H1 (cell line): ENCODE measurements around the gene RASD1. TPM values are rescaled to one million over a fixed set of nuclear protein-coding genes. Genes with fewer than 3 reads are reported as not detected.

Source experiments
- CTCF ChIA-PET: fragments of 300-600 bp; sonication (Branson Sonifier 250); formaldehyde crosslinking; loops from one replicate; lab custom pipeline; 2021; ENCODE audit not compliant: partially characterized antibody; lab: Charles Lee
- POLR2A ChIA-PET: fragments of 300-600 bp; sonication (Branson Sonifier 250); formaldehyde crosslinking; loops from one replicate; lab custom pipeline; 2021; ENCODE audit warnings: inconsistent platforms; ENCODE audit not compliant: partially characterized antibody; lab: Charles Lee
- DNase-seq, 2 experiments: peaks; one replicate each; pipeline versions ENCODE4 v3.0.0 to v3.0.0-alpha.2; 2010 to 2022; ENCODE audit warnings: low spot score in 2 of 2, low read depth in 1 of 2, mixed read lengths in 1 of 2
- FAIRE-seq: peaks from 2 replicates; lab custom pipeline; 2011; peaks lifted over from hg19 to GRCh38; lab: Jason Lieb, UNC
- H2AFZ ChIP-seq: 2 replicates; pipeline ENCODE4 v1.8.1; 2012; ENCODE audit warnings: low read length, inconsistent platforms
- H2AK5ac ChIP-seq: 2 replicates; pipeline ENCODE4 v1.6.1; 2013; ENCODE audit warnings: low read depth, low read length
- H2BK120ac ChIP-seq: replicated peaks from 2 replicates; pipeline ENCODE3; 2013; ENCODE audit warnings: low read depth, low read length, inconsistent platforms
- H2BK12ac ChIP-seq: 2 replicates; pipeline ENCODE4 v1.6.1; 2013; ENCODE audit warnings: low read depth, low read length
- H2BK15ac ChIP-seq: 2 replicates; pipeline ENCODE4 v1.6.1; 2013; ENCODE audit warnings: low read length
- H2BK20ac ChIP-seq: 2 replicates; pipeline ENCODE4 v1.6.1; 2013; ENCODE audit warnings: low read length
- H2BK5ac ChIP-seq: 2 replicates; pipeline ENCODE4 v1.6.1; 2013; ENCODE audit warnings: low read depth, low read length
- H3K14ac ChIP-seq: 2 replicates; pipeline ENCODE4 v1.6.1; 2013; ENCODE audit warnings: inconsistent platforms; ENCODE audit not compliant: insufficient read length
- H3K18ac ChIP-seq: 2 replicates; pipeline ENCODE4 v1.6.1; 2013; ENCODE audit warnings: low read length; ENCODE audit errors: extremely low read depth
- H3K23ac ChIP-seq: 2 replicates; pipeline ENCODE4 v1.6.1; 2013; ENCODE audit warnings: inconsistent platforms; ENCODE audit not compliant: insufficient read length
- H3K23me2 ChIP-seq: 2 replicates; pipeline ENCODE4 v1.6.1; 2013; ENCODE audit warnings: low read depth, low read length
- H3K27ac ChIP-seq: 2 replicates; pipeline ENCODE4 v1.6.1; 2011; ENCODE audit warnings: low read depth, low read length, inconsistent platforms
- H3K27me3 ChIP-seq, 4 experiments: replicated peaks in 1 of 4; 1 replicate in 1 of 4; 2 replicates in 3 of 4; pipeline versions ENCODE4 v1.6.1 to v1.8.1; 2011 to 2013; ENCODE audit warnings: low read length in 3 of 4, mild to moderate bottlenecking in 3 of 4, inconsistent platforms in 2 of 4, mixed read lengths in 2 of 4, moderate library complexity in 1 of 4; ENCODE audit not compliant: control insufficient read depth in 3 of 4, insufficient read depth in 3 of 4; ENCODE audit errors: extremely low read depth in 1 of 4
- H3K36me3 ChIP-seq, 4 experiments: 2 replicates each; pipeline versions ENCODE4 v1.6.1 to v1.8.1; 2011 to 2013; ENCODE audit warnings: mild to moderate bottlenecking in 4 of 4, low read length in 3 of 4, moderate library complexity in 2 of 4, control low read depth in 1 of 4, inconsistent platforms in 1 of 4; ENCODE audit not compliant: insufficient read depth in 4 of 4, control insufficient read depth in 2 of 4
- H3K4ac ChIP-seq: replicated peaks from 2 replicates; pipeline ENCODE3; 2013; ENCODE audit warnings: low read length, low read depth, mixed read lengths, inconsistent platforms; ENCODE audit not compliant: insufficient read length
- H3K4me1 ChIP-seq, 4 experiments: replicated peaks in 1 of 4; 1 replicate in 1 of 4; 2 replicates in 3 of 4; pipeline versions ENCODE4 v1.6.1 to v1.8.1; 2011 to 2013; ENCODE audit warnings: low read length in 3 of 4, inconsistent platforms in 2 of 4, mixed read lengths in 1 of 4; ENCODE audit not compliant: insufficient read depth in 4 of 4, control insufficient read depth in 3 of 4
- H3K4me2 ChIP-seq, 2 experiments: 2 replicates each; pipeline versions ENCODE4 v1.6.1 to v1.8.1; 2011 to 2013; ENCODE audit warnings: low read depth in 2 of 2, low read length in 2 of 2, control low read depth in 1 of 2, inconsistent platforms in 1 of 2, mild to moderate bottlenecking in 1 of 2; ENCODE audit not compliant: insufficient read depth in 1 of 2
- H3K4me3 ChIP-seq, 4 experiments: fragments of 200-600, 300-600 bp in 1 of 4; sonication (generic), shearing (Covaris generic), sonication (Bioruptor Twin) in 1 of 4; 2 replicates each; pipeline versions ENCODE4 v1.5.1 to v1.8.1; 2011 to 2016; ENCODE audit warnings: low read length in 4 of 4, low read depth in 3 of 4, control low read depth in 2 of 4, inconsistent platforms in 2 of 4, mild to moderate bottlenecking in 2 of 4, mixed read lengths in 1 of 4, moderate library complexity in 1 of 4; ENCODE audit not compliant: insufficient read depth in 2 of 4; ENCODE audit errors: extremely low read depth in 1 of 4
- H3K56ac ChIP-seq: replicated peaks from 2 replicates; pipeline ENCODE3; 2013; ENCODE audit warnings: low read depth, mild to moderate bottlenecking, mixed read lengths, low read length, inconsistent platforms; ENCODE audit not compliant: insufficient read length
- H3K79me1 ChIP-seq: 2 replicates; pipeline ENCODE4 v1.6.1; 2013; ENCODE audit warnings: low read depth, low read length, control low read depth
- H3K79me2 ChIP-seq, 2 experiments: 2 replicates each; pipeline versions ENCODE4 v1.6.1 to v1.8.1; 2012 to 2013; ENCODE audit warnings: low read length in 2 of 2, mild to moderate bottlenecking in 2 of 2, inconsistent platforms in 1 of 2; ENCODE audit not compliant: insufficient read depth in 2 of 2, control insufficient read depth in 1 of 2
- H3K9ac ChIP-seq, 4 experiments: replicated peaks in 1 of 4; 1 replicate in 1 of 4; 2 replicates in 3 of 4; pipeline versions ENCODE4 v1.6.1 to v1.8.1; 2011 to 2013; ENCODE audit warnings: low read depth in 3 of 4, low read length in 3 of 4, control low read depth in 2 of 4, mild to moderate bottlenecking in 2 of 4, moderate library complexity in 2 of 4, inconsistent platforms in 1 of 4; ENCODE audit errors: extremely low read depth in 1 of 4
- H3K9me3 ChIP-seq, 2 experiments: 2 replicates each; pipeline versions ENCODE4 v1.6.1 to v1.8.1; 2012 to 2013; ENCODE audit warnings: mild to moderate bottlenecking in 2 of 2, moderate library complexity in 2 of 2, control low read depth in 1 of 2, inconsistent platforms in 1 of 2, low read depth in 1 of 2, low read length in 1 of 2, mixed read lengths in 1 of 2; ENCODE audit not compliant: insufficient read depth in 2 of 2
- H4K20me1 ChIP-seq, 2 experiments: replicated peaks in 1 of 2; 2 replicates each; pipeline versions ENCODE3 to v1.8.1; 2011 to 2013; ENCODE audit warnings: inconsistent platforms in 2 of 2, low read length in 2 of 2, mild to moderate bottlenecking in 1 of 2; ENCODE audit not compliant: insufficient read depth in 2 of 2, control insufficient read depth in 1 of 2
- H4K5ac ChIP-seq: 2 replicates; pipeline ENCODE4 v1.6.1; 2013; ENCODE audit warnings: low read length, low read depth, mixed read lengths, inconsistent platforms; ENCODE audit not compliant: insufficient read length
- H4K8ac ChIP-seq: 2 replicates; pipeline ENCODE4 v1.8.0; 2013; ENCODE audit warnings: mild to moderate bottlenecking, moderate library complexity, low read length, inconsistent platforms; ENCODE audit not compliant: insufficient read depth; ENCODE audit errors: extremely low read depth
- H4K91ac ChIP-seq: replicated peaks from 2 replicates; pipeline ENCODE3; 2013; ENCODE audit warnings: low read length, mixed read lengths, inconsistent platforms; ENCODE audit not compliant: insufficient read length
- GABPA ChIP-seq: IDR thresholded peaks from 2 replicates; pipeline ENCODE4 v1.6.1; 2011; ENCODE audit warnings: mild to moderate bottlenecking, low read length, moderate library complexity, borderline replicate concordance; ENCODE audit not compliant: insufficient read depth
- KDM5A ChIP-seq: fragments of 200-600 bp; IDR thresholded peaks from 2 replicates; pipeline ENCODE4 v1.7.1; 2012; ENCODE audit warnings: mild to moderate bottlenecking, low read length, inconsistent platforms, mixed read lengths
- RFX5 ChIP-seq: IDR thresholded peaks from 2 replicates; pipeline ENCODE4 v1.6.1; 2011; ENCODE audit warnings: low read depth, low read length, improper control_type of control experiment, borderline replicate concordance
- YY1 ChIP-seq: IDR thresholded peaks from 2 replicates; pipeline ENCODE4 v1.6.1; 2011; ENCODE audit warnings: low read depth, mild to moderate bottlenecking, low read length
- WGBS, 2 experiments: shearing (Covaris generic) in 1 of 2; methylation state at CpG; one replicate each; pipeline versions ENCODE4 v1.1.6 to v1.1.7; 2013 to 2015; ENCODE audit warnings: low lambda C conversion rate in 2 of 2, mixed read lengths in 2 of 2, inconsistent platforms in 1 of 2, low coverage in 1 of 2, missing lambda C conversion rate in 1 of 2; ENCODE audit not compliant: insufficient replicate concordance in 2 of 2, insufficient coverage in 1 of 2, insufficient read length in 1 of 2; ENCODE audit errors: extremely low coverage in 1 of 2, missing lambda C conversion rate in 1 of 2; 5-methylcytosine and 5-hydroxymethylcytosine counted together
- polyA plus RNA-seq, 7 experiments: library from polyadenylated mRNA; depleted of rRNA in 3 of 7; stranded (reverse) in 5 of 7; unstranded in 2 of 7; fragments of >200 nt in 5 of 7; fragments of 200-250 nt in 2 of 7; gene quantifications; 1 replicate in 5 of 7; 2 replicates in 1 of 7; 4 replicates in 1 of 7; pipeline versions ENCODE4 v1.2.1 to v1.2.3, GENCODE V29; 2011 to 2013; ENCODE audit warnings: missing spikeins in 2 of 7, mixed read lengths in 2 of 7
- total RNA-seq: library from RNA; stranded (reverse); fragmentation: NEBNext Ultra II Directional; extraction: Animal tissue kit (Norgen Biotek cat#: 25700); gene quantifications from 2 replicates; pipeline ENCODE4 v1.2.1, GENCODE V29; 2021

RASD1 gene
- total and polyA plus RNA-seq, 2 of the 8 experiments (the other 6 are each of a cell fraction or from before 2014, with no cell fraction given) = 2.3 to 2.6 TPM

DNA sequence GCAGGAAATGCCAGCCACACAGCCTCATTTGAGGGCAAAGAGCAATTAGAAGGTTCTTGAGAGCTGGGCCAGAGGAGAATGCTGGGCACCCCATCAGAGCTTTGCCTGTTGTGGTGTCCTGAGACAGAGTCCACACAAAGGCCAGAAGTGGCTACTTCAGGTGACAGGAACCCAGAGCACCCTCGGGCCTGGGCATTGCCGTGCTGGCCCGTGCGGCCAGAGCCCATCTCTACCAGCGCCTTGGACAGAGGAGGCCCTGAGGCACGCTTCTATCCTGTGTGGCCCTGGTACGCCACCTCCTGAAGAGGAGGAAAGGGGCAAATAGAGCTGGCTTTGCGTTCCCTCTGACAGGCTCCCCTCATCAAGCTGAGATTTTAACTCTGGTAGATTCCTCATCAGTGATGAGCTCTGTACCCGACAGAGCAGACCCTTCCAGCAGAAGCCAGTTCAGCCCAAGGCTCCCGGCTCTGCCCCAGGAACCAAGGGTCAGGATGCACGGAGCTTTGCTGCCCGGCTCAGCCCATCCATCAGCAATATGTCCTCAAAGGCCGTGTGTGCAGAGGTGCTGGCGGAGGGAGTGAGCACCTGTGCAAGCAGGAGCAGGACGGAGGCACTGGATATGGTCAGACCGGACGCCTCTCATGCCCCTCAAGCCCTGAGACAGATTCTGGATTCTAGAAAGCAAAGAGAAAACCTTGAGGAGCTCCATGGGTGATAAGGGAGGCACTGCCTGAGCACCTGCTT, 3.4 kb upstream of the RASD1 start:
- H2BK12ac ChIP-seq = no peak overlapping the region
- H2BK20ac ChIP-seq = no peak overlapping the region
- no peak overlapping the region for H2AK5ac ChIP-seq
- H3K56ac ChIP-seq = no peak overlapping the region
- no peak overlapping the region for H4K5ac ChIP-seq
- no peaks in the 10 kb centered on the region for H3K79me2 ChIP-seq
- 86% methylated on average over 17 of the region's 17 CpGs; no CpG with 5 or more reads in 1 of the 2 experiments for WGBS, 2 experiments
- H3K18ac ChIP-seq = no peak overlapping the region
- no peak overlapping the region for H4K8ac ChIP-seq
- H3K14ac ChIP-seq = no peak overlapping the region
- no peak overlapping the region for H3K4me3 ChIP-seq
- H3K36me3 ChIP-seq = no peaks in the 10 kb centered on the region
- peaks cover 0 to 17% (median 14%) of the 10 kb centered on the region in 4 experiments; a peak in 6 of 7 replicates for H3K4me1 ChIP-seq
- peaks cover 0 to 2% of the 10 kb centered on the region in 2 experiments for H4K20me1 ChIP-seq
- TF ChIP-seq GABPA (no peak), YY1 (no peak), KDM5A (no peak), RFX5 (no peak)
- no peak overlapping the region for H2AFZ ChIP-seq
- H3K4me2 ChIP-seq = no peak overlapping the region
- no peak overlapping the region for H2BK120ac ChIP-seq
- no peaks in the 10 kb centered on the region for H3K79me1 ChIP-seq
- no peak overlapping the region for H3K27ac ChIP-seq
- H3K27me3 ChIP-seq = peaks cover 13 to 16% (median 16%) of the 10 kb centered on the region in 4 experiments; a peak in 6 of 7 replicates
- H2BK5ac ChIP-seq = no peak overlapping the region
- H3K4ac ChIP-seq = no peak overlapping the region
- H3K9ac ChIP-seq = no peak overlapping the region
- ChIA-PET CTCF (interaction anchor here (0.8 to 6.4 kb wide), 11 partner anchors 11 to 180 kb away, joined by 3 to 47 read pairs (median 5); no protein-coding TSS in a partner anchor), POLR2A (no interaction called here)
- no peak overlapping the region for H4K91ac ChIP-seq
- no peak overlapping the region for H3K23ac ChIP-seq
- H3K9me3 ChIP-seq = no peaks in the 10 kb centered on the region
- DNase-seq (no peak), FAIRE-seq (no peak)
- no peak overlapping the region for H2BK15ac ChIP-seq
- H3K23me2 ChIP-seq = peaks cover 20% of the 10 kb centered on the region; the same call in 1 of the 2 replicates
